CD1c-positive myeloid dendritic cell (primary cell): ENCODE results near the gene MYH11.

Experiments used
- DNase-seq: peaks from one replicate; pipeline ENCODE4 v3.0.0-alpha.2; 2016; ENCODE audit errors: extremely low spot score

The MYH11 gene

GRCh38 chr16:15856901-15857698, at the start of gene MYH11:
Gene MYH11 (minus strand): TSS chr16:15857028. CDS start chr16:15838252, 18,776 bp downstream.
- peak; percentile 33 for DNase-seq

- no peak for DNase-seq
Observed at GRCh38 chr16:15906439-15906838, 49.6 kb upstream of the MYH11 start.

- no peak for DNase-seq
Observed at GRCh38 chr16:15903960-15904359, 47.1 kb upstream of the MYH11 start.

GRCh38 chr16:15900901-15901500, 44.2 kb upstream of the MYH11 start:
- no peak for DNase-seq

- no peak for DNase-seq
Observed at GRCh38 chr16:15900357-15900756, 43.5 kb upstream of the MYH11 start.

- DNase-seq, result peak; percentile 29
Observed at GRCh38 chr16:15899538-15900100, 42.8 kb upstream of the MYH11 start.

GRCh38 chr16:15898654-15899053, 41.8 kb upstream of the MYH11 start:
- no peak for DNase-seq

- DNase-seq, result no peak
Observed at GRCh38 chr16:15897834-15898254, 41.0 kb upstream of the MYH11 start.

GRCh38 chr16:15897121-15897780, 40.4 kb upstream of the MYH11 start:
- no peak for DNase-seq

GRCh38 chr16:15894571-15895374, 37.9 kb upstream of the MYH11 start:
- no peak for DNase-seq

- no peak for DNase-seq
Observed at GRCh38 chr16:15891508-15891907, 34.7 kb upstream of the MYH11 start.

- peak; percentile 100 for DNase-seq
Observed at GRCh38 chr16:15888072-15888976, 31.5 kb upstream of the MYH11 start, which contains the start of gene CEP20. Gene CEP20 (minus strand): TSS chr16:15888603. CDS start chr16:15888585, 18 bp downstream.

GRCh38 chr16:15887283-15887682, 30.5 kb upstream of the MYH11 start:
- DNase-seq, result no peak

- DNase-seq, result no peak
Observed at GRCh38 chr16:15886078-15886477, 29.2 kb upstream of the MYH11 start.

GRCh38 chr16:15885560-15886001, 28.8 kb upstream of the MYH11 start:
- no peak for DNase-seq

GRCh38 chr16:15882563-15882962, 25.7 kb upstream of the MYH11 start:
- no peak for DNase-seq

GRCh38 chr16:15881794-15882379, 25.1 kb upstream of the MYH11 start:
- DNase-seq, result no peak

- DNase-seq, result no peak
Observed at GRCh38 chr16:15880434-15881308, 23.8 kb upstream of the MYH11 start.

- no peak for DNase-seq
Observed at GRCh38 chr16:15879255-15879811, 22.5 kb upstream of the MYH11 start.
